ENCODE data around the gene A4GALT.

GRCh38 chr22:42643634-42644421, 76.8 kb downstream of the A4GALT start:
- TF ChIP-seq CTCF (conservative IDR thresholded peaks at IDR 0.05; ENCODE audit: low read length) = no peak
- no peak for TF ChIP-seq EZH2phosphoT487 (IDR thresholded peaks at IDR 0.05; ENCODE audit: borderline replicate concordance)

All from Loucy (cell line).